Kidney capillary endothelial cell (primary cell): ENCODE data around the gene PHC3.

ENCODE experiments used
- DNase-seq: peaks from one replicate; pipeline ENCODE4 v3.0.0-alpha.2; 2018; ENCODE audit warnings: low spot score

PHC3 gene

DNA sequence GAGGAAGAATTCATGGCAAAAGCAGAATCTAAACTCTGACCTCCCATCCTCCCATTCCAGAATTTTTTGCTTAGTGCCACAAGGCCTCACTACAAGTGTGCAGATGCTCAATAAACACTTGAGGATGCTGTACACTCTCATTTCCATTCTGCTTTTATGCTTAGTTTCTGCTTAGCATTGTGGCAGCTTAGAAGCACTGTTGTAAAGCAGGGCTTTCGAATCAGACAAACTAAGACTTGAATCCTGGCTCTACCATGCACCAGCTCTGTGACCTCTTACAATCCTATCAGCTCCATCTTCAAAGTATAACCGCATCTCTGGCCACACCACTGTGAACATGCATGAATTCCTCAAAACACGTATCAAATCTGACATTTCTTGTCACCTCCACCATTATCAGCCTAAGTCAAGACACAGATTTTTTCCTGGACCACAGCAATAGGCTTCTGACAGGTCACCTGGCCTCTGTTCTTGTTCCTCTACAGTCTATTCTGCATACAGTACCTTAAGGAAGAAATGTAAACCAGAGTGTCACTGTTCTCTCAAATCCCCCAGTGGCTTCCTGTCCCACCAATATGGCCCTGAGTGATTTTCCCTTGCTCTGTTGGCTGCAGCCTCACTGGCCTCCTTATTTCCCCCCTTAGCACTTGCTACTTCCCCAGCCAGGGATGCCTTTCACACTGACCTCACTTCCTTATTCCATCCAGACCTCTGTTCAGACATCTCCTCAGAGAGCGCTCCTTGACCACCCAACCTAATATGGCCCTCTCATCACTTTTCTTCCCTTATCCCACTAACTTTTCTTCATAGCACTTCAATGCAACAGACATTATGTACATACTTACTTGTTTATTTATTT is 8.1 kb upstream of the PHC3 start:
- DNase-seq = no peak

DNA sequence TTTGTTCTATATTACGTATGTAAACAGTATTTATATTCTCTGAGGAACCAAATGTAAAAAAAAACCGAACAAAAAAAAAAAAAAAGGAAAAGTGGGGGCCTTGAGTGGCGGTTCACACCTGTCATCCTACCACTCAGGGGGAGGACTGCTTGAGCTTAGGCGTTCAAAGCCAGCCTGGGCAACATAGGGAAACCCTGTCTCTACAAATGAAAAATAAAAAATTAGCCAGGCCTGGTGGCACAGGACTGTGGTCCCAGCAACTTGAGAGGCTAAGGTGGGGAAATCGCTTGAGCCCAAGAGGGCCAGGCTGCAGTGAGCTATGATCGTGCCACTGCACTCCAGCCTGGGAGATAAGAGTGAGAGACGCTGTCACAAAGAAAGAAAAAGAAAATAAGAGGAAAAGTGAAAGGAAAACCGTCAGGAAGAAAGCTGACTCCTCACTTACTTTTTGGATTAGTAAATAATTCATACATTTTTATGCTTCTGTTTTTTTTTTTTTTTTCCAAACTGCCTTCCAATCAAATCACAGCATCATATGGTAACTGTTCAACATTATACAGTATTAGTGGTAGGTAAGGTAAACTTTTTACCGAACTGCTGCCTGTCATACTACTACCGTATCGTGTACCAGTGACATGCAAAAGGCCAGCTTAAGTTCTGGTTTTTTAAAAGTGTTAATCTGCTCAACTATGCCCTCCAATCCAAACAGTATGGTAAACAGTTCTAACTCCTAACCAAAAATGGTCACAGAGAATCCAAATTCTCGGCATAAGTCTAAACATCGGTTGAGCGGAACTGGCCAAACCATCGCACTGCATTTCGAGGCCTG is 1.2 kb downstream of the PHC3 start:
- DNase-seq = peak; percentile 31

DNA sequence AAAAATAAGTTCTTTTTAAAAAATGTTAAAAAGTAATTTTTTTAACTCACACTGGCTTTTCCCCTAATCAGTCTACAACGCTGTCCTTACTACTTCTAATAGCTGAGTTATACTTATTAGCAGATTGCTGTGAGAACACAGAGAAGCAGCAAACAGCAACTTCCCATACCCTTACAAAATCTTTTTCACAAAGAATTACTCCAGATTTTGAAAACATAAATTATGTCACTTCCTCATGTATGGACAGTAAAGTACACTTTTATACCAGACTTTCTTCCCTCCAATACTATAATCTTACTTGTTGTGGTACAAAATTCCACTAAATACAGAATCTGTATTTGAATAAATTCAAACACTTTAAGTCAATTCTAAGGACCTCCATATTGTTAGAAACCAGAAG is 2.1 kb downstream of the PHC3 start:
- DNase-seq = no peak

DNA sequence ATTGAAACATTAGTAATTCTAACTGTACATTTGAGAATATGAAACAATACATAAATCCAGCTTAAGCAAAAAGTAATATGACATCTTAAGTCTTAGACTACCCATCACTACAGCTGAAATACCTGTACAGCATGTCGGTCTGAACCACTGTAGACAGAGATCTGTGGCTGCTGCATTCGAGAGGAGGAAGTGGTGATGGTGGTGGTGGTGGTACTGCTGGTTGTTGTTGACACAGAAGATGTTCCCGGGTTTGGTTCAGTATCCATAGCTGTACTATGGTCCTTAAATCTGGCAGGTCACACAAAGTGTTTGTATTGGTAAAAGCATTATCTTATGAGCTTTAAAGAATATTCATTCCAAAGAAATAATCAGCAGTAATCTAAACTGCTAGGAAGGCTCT is 2.9 kb downstream of the PHC3 start:
- DNase-seq = no peak

DNA sequence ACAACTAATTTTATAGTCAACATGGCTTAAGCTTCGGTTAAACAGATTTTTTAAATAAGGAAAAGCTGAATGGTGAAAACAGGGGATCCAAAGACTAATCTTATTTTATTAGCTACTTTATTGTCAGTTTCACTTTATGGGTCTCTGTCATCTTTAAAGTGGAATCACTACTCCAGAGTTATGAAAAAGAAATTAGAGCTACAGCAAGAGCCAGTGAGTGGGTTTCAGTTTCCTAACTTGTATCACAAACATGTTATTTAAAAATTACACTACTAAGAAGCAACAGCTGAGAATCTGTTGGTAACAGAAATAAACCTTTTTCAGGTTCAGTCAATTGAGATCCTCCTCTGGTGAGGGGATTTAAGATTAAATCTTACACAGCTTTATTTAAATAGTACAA is 10.0 kb downstream of the PHC3 start:
- DNase-seq = no peak

DNA sequence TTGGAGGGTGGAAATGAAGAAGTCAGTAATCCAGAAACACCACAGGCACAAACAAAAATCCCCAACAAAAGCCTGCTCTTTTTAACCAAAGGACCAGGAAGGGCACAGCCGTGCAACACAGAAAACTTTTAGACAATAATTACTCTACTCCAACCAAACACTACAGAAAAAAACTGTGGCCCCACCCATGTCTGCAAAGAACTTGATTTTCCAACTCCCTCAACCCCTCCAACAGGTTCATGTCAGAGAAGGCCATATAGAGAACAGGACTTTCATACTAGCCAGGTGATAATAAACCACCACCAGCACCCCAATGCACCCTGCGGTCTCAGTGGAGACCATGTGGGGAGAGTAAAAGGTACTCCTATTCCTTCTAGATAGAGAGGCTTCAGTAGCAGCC is 16.8 kb downstream of the PHC3 start:
- DNase-seq = no peak

DNA sequence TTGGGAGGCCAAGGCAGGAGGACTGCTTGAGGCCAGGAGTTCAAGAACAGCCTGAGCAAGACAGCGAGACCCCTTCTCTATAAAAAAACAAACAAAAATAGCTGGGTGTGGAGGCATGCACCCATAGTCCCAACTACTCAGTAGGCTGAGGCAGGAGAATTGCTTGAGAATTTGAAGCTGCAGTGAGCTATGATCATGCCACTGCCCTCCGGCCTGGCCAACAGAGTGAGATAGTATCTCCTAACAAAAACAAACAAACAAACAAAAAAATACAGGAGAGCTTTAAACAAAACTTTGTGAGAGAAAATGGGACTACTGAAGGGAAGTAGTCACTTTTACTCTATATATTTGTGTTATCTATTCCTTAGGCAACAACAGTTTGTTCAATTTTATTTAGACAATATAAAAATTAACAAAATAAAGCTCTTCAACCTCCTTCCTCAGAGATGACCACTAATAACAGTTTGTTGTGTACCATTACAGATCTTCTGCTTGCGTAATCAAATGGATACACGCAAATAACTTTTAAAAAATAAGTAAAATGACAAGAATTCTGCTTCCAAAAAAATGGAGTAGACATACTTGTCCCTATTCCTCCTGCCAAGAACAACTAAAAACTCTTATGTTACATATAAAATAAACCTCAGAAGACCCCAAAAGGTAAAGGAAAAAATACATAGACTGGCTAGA is 17.4 kb downstream of the PHC3 start:
- no peak for DNase-seq

DNA sequence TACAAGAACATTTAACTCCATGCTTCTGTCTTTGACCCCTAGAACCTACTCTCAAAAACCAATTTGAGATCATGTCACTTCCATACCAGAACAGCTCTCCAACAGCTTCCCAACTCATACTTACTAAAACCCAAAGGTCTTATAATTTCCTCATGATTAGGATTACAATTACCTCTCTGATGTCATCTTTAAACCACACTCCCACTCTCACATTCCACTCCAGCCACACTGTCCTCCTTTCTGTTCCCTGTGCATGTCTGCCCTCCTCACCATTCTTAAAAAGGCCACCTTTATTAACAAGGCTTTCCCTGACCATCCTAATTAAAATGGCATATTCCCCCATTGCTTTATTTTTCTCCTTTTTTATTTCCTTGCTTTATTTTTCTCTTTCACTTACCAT is 18.9 kb downstream of the PHC3 start:
- no peak for DNase-seq

DNA sequence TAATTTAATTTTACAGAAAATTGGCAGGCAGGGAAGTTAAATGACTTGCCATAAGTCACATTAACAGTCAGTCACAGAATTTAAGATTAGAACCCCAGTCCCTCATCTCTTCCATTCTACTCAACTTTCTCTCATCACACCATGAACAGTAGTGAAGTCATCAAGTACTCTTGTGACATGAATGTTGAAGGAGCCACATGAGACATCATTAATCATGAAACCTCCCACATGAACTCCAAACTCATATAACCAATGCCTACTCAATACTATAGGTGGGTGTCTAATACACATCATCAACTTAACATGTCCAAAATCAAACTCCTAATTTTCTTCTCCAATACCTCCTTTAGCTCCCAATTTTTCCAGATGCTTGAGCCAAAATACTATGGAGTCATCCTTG is 19.5 kb downstream of the PHC3 start:
- no peak for DNase-seq

DNA sequence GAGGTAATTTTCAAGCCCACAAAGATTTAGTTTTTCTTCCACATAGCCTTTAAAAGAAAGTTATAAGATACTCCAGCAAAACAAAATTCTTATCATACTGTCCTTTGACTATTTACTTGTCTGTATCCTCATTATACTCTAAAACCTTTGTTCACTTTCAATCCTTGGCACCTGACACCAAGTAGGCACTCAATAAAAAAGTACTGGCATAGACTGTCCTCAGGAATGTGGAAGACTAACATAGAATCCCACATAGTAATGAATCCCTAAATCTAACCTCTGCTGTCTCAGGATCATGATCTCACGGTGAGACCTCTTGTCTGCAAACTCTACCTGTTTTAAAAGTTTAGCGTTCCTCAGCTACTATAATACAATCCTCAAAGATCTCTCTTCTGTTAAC is 21.6 kb downstream of the PHC3 start:
- DNase-seq = no peak

DNA sequence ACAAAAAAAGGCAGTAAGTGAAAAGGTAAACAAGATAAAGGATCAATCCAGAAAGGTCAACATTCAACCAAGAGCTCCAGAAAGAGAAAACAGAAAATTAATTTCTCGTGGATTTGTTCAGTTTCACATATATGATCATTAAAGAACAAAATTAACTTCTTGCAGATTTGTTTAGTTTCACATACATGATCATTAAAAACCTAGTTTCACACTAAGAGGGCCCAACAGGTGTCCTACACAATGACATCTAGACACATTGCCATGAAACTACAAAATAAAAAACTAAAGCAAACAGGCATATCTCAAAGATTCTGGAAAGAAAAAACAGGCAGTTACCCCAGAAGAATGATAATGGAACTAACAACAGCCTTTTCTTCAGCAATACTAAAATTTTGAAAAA is 22.1 kb downstream of the PHC3 start:
- no peak for DNase-seq

DNA sequence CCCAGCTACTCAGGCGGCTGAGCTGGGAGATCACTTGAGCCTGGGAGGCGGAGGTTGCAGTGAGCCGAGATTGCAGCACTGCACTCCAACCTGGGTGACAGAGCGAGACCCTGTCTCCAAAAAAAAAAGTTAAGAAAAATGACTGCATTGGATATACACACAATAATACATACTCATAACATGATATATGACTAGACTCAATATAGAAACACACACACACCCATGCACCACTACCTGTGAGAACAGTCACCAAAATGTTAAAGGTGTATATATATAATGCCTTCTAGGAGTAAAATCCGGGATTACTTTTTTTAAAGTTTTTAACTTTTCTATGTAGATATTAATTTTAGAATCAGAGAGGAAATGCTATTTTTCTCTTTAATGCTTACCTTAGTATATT is 25.9 kb downstream of the PHC3 start:
- DNase-seq = no peak

DNA sequence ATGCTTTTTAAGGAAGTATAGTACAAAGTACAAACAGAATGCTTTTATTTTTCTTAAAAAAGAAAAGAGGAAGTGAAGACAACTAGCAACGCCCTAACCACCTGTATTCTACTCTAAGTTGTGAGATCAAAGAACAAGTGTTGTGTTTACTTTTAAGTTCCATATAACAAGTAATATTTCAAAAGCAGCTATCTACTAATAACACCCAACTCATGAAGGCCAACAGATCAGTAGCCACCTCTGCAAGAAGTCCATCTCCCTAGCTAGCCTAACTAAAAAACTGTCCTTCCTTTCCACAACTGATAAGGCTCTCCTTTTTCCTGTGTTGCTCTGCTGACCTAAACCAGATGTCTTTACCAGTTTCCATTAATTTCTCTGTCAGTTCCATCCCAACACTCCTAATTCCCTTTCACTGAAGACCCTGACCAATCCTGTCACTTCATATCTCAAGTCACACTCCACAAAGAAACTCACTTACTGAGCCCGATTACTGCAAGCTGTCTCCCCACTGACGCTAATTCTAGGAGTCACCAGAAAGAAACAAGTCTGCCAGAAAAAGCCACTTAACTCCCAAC is 26.9 kb downstream of the PHC3 start:
- no peak for DNase-seq

DNA sequence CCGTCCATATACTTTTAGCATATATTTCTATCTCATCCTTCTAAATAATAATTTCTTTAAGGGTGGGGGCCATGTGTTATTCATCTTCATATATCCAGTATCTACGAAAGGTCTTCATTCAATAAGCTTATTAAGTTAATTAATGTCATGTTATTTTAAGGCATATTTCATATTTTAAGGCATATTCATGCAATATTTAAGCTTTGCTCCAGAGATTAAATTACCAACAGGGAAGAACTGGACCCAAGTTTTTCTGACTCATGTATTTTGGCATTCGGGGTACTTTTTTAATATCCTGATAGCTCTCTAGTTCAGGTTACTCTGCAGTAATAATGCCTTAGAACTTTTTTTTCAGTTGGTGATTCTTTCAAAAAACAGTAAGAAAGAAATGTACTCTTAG is 27.4 kb downstream of the PHC3 start:
- DNase-seq = no peak

DNA sequence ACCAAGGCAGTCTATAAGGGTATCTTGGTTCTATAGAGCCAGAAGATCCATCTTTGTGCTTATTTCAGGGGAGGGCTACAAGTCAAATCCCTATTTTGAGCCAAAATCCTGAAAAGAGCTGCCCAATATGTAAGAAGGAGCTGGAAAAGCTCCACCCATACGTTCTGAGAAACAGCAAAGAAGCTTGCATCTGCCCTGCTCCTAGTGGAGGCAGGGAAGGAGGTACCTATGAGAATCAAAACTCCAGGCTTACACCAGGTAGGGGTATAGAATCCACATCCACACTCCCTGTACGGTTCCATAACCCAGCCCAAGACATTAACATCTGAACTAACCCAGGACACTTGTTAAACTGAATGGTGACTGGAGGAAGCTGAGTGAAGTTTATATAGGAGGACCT is 30.0 kb downstream of the PHC3 start:
- no peak for DNase-seq

DNA sequence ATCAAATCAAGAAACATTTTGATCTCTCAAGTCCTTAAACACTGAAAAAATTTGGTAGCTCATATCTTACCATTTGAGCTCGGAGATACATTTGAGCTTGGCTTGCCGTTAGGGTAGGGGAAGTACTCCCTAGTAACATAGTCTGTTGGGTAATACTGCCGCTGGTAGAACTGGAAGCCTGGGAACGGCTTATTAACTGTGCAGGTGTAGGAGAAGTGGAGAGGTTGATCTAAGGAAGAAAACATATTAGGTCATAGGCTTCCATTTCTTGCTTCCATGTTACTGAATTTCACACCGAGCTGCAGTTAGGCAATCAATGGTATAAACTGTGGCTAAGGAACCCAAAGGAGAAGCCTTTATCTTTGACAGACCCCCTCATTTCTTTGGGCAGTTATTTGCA is 32.5 kb downstream of the PHC3 start:
- no peak for DNase-seq

DNA sequence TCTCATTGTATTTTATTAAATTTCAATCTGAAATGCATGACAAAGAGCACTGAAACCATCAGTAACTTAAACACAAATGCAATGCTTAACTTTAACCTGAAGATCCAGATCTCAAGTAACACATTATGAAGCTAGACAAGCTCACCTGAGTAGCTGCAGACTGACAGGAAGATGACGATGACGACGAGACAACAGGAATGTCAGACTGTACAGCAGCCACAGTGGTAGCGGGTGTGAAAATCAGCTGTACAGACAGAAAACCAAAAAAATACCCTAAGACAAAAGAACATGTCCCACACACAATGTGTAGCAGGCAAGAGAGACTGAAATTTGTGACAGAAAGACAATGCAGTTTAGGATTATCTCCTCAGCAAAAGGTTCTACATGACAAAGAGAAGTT is 36.3 kb downstream of the PHC3 start:
- no peak for DNase-seq

DNA sequence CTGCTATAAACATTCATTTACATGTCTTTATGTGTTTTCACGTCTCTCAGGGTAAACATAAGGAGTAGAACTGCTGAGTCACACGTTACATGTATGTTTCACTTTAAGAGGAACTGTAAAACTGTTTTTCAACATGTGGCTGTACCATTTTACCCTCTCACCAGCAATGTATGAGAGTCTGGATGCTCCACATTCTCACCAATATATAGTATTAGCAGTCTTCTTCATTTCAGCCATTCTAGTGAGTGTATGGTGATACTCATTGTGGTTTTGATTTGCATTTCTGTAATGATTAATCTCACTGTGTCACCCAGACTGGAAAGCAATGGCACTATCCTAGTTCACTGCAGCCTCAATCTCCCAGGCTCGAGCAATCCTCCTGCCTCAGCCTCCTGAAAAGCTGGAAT is 37.1 kb downstream of the PHC3 start:
- DNase-seq = no peak

DNA sequence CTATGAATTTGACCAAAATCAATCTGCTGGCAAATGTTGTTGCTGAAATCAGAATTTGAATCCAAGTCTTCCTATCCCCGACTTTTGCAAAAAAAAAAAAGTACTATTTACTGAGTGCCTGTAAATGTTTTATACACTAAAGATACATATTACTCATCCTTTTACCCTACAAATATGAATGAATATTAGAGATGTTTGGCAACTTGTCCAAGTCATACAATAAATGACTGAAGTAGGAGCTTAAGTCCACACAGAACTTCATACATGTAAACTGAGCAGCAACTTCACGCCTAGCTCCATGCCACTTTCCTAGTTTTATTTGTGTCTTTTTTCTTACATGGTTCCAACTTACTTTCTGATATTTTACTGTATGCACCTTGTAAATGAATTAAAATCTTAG is 39.2 kb downstream of the PHC3 start:
- no peak for DNase-seq

DNA sequence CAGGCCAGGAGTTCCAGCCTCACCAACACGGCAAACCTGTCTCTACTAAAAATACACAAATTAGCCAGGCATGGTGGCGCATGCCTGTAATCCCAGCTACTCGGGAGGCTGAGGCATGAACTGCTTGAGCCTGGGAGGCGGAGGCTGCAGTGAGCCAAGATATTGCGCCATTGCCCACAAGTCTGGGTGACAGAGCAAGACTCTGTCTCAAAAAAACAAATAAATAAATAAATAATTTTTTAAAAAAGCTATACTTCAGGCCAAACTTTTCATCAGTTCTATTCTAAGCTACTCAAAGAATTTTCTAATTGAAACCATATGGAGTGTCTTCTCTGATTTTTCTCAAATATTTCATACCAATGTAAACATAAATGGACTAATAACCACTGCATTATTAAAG is 43.5 kb downstream of the PHC3 start:
- no peak for DNase-seq

DNA sequence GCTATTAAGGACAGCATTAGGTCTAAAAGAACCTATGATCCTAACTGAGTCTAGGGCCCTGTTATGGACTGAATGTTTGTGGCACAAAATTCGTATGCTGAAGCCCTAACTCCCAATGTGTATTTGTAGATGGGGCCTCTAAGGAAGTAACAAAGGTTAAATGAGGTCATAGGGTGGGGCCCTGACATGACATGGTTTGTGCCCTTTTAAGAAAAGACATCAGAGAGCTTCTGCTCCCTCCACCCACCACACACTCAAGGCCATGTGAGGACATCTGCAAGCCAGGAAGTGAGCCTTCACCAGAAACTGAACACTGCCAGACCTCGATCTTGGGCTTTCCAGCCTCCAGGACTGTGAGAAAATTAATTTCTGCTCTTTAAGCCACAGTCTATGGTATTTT is 49.2 kb downstream of the PHC3 start:
- DNase-seq = no peak

DNA sequence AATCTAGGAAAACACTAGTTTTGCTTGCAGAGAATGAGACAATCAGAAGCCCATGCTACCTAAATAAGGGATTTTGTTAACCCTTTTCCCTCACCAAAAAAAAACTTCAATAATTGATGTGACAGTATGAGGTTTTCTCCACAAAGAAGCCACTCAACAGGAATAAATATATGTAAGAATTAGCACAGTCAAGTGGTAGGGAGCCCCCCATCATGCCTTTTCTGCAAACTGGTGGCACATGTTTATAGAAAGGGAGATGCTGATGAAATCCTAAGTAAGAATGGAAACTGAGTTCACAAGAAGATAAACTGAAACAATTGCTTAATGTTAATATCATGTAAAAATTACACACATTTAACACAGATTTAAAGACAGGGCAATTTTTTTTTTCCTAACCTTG is 51.0 kb downstream of the PHC3 start:
- no peak for DNase-seq

DNA sequence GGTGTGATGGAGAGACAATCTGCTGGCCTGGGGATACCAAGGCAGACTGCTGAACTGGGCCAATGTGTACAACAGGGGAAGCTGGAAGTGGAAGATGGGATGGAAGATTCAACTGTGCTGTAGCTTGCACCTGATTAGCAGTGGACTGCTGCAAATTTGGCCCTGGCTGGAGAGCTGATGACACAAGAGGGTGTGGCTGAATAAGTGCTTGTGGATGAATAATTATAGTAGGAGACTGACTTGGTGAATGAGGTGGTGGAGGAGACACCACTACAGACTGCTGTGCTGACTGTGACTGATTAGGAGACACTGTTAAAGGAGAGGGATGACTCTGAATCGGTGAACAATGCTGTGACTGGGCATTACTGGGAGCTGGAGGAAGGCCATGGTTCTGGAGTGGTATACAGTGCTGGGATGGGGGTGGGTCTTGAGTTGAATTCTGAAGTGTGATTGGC is 52.5 kb downstream of the PHC3 start:
- no peak for DNase-seq
